GM12878 (cell line): Measurements from ENCODE around the gene IL6R.

Experiments used
- BRCA1 ChIP-seq: IDR thresholded peaks from 2 replicates; pipeline ENCODE4 v1.6.1; 2011; ENCODE audit warnings: low read depth, low read length, improper control_type of control experiment
- CUX1 ChIP-seq: IDR thresholded peaks from 2 replicates; pipeline ENCODE4 v1.6.1; 2012; ENCODE audit warnings: improper control_type of control experiment, low read depth, low read length; ENCODE audit not compliant: insufficient replicate concordance
- EZH2 ChIP-seq: IDR thresholded peaks from 2 replicates; pipeline ENCODE4 v1.6.1; 2012; ENCODE audit warnings: low read depth, mild to moderate bottlenecking, control low read depth, inconsistent platforms, low read length, borderline replicate concordance; ENCODE audit not compliant: control insufficient read depth
- MAX ChIP-seq: IDR thresholded peaks from 2 replicates; pipeline ENCODE4 v1.6.1; 2012; ENCODE audit warnings: low read depth, low read length, improper control_type of control experiment
- SMC3 ChIP-seq: IDR thresholded peaks from 2 replicates; pipeline ENCODE4 v1.6.1; 2011; ENCODE audit warnings: low read length, improper control_type of control experiment, borderline replicate concordance
- SPI1 ChIP-seq: IDR thresholded peaks from 2 replicates; pipeline ENCODE4 v1.6.1; 2011; ENCODE audit warnings: low read depth, mild to moderate bottlenecking, low read length, moderate library complexity, borderline replicate concordance; ENCODE audit not compliant: insufficient read depth
- SREBF2 ChIP-seq: IDR thresholded peaks from 2 replicates; pipeline ENCODE4 v1.6.1; 2012; ENCODE audit warnings: mild to moderate bottlenecking, low read length
- SUZ12 ChIP-seq: fragments of 200-600 bp; sonication (generic); IDR thresholded peaks from one replicate; pipeline ENCODE4 v1.6.1; 2018; ENCODE audit warnings: antibody characterized with exemption, mild to moderate bottlenecking; ENCODE audit not compliant: unreplicated experiment
- TF ChIP-seq, protein P1 (sequence below): fragments of 450-650 bp; IDR thresholded peaks from 2 replicates; pipeline ENCODE4 v1.6.1; 2017; ENCODE audit warnings: mild to moderate bottlenecking
- TF ChIP-seq, protein P2 (sequence below): fragments of 450-650 bp; IDR thresholded peaks from 2 replicates; pipeline ENCODE4 v1.6.1; 2017; ENCODE audit warnings: mild to moderate bottlenecking, low read depth, inconsistent platforms; ENCODE audit not compliant: poor library complexity, severe bottlenecking

DNA sequence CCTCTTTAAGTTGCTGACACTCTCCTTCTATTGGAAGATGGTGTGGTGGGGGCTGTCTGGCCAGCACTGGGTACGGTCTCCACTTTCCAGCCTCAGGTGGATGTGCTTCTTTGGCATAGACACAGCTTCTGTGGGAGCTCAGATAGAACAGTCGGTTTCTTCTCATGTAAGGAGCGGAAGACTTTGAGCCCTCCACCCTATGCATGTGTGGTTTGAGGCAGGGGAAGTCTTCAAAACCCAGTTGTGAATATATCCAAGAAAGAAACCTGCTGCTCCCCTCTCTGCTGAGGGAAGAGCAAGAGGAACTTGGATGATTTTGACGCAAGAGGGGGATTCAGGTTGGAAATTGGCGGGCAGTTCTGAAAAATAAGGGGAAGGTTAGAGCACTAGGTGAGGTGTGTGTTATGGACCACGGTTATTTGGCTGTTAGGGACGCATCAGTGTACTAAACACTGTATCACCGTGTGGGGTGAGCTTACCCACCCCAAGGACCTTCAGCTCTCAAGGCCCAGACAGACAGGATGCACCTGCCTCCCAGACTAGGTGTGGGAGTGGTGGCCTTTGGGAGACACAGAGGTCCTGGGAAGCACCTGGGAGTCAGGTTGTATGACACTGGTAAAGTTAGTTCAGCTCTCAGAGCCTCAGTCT is 36.2 kb downstream of the IL6R start:
- TF ChIP-seq, protein P1, sequence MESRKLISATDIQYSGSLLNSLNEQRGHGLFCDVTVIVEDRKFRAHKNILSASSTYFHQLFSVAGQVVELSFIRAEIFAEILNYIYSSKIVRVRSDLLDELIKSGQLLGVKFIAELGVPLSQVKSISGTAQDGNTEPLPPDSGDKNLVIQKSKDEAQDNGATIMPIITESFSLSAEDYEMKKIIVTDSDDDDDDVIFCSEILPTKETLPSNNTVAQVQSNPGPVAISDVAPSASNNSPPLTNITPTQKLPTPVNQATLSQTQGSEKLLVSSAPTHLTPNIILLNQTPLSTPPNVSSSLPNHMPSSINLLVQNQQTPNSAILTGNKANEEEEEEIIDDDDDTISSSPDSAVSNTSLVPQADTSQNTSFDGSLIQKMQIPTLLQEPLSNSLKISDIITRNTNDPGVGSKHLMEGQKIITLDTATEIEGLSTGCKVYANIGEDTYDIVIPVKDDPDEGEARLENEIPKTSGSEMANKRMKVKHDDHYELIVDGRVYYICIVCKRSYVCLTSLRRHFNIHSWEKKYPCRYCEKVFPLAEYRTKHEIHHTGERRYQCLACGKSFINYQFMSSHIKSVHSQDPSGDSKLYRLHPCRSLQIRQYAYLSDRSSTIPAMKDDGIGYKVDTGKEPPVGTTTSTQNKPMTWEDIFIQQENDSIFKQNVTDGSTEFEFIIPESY, result no peak
- TF ChIP-seq SUZ12 (no peak), MAX (no peak), BRCA1 (no peak), SREBF2 (no peak), SPI1 (no peak), SMC3 (no peak), CUX1 (no peak), EZH2 (no peak)
- TF ChIP-seq, protein P2, sequence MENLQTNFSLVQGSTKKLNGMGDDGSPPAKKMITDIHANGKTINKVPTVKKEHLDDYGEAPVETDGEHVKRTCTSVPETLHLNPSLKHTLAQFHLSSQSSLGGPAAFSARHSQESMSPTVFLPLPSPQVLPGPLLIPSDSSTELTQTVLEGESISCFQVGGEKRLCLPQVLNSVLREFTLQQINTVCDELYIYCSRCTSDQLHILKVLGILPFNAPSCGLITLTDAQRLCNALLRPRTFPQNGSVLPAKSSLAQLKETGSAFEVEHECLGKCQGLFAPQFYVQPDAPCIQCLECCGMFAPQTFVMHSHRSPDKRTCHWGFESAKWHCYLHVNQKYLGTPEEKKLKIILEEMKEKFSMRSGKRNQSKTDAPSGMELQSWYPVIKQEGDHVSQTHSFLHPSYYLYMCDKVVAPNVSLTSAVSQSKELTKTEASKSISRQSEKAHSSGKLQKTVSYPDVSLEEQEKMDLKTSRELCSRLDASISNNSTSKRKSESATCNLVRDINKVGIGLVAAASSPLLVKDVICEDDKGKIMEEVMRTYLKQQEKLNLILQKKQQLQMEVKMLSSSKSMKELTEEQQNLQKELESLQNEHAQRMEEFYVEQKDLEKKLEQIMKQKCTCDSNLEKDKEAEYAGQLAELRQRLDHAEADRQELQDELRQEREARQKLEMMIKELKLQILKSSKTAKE, result no peak
